Measurements from ENCODE around the gene CPED1.

GRCh38 chr7:121343302-121343701, 354.8 kb downstream of the CPED1 start:
- no peak for TF ChIP-seq ATF6 (CRISPR knock-in tag; IDR thresholded peaks at IDR 0.05)
- TF ChIP-seq ZNF396 (CRISPR knock-in tag; IDR thresholded peaks at IDR 0.05; ENCODE audit: borderline replicate concordance), result no peak
- TF ChIP-seq ZNF512 (CRISPR knock-in tag; IDR thresholded peaks at IDR 0.05; ENCODE audit: borderline replicate concordance), result no peak
- TF ChIP-seq CTCF (IDR thresholded peaks at IDR 0.05), result no peak
- no peak for TF ChIP-seq CREM (CRISPR knock-in tag; IDR thresholded peaks at IDR 0.05)
- no peak for TF ChIP-seq SP1 (CRISPR knock-in tag; conservative IDR thresholded peaks at IDR 0.05)
- TF ChIP-seq ZNF281 (CRISPR knock-in tag; IDR thresholded peaks at IDR 0.05), result no peak
- no peak for TF ChIP-seq TEAD4 (CRISPR knock-in tag; IDR thresholded peaks at IDR 0.05)
- no peak for TF ChIP-seq ZBTB43 (CRISPR knock-in tag; IDR thresholded peaks at IDR 0.05)
- no peak for TF ChIP-seq PRDM15 (CRISPR knock-in tag; IDR thresholded peaks at IDR 0.05)
- no peak for TF ChIP-seq NR3C1 (CRISPR knock-in tag; conservative IDR thresholded peaks at IDR 0.05; ENCODE audit: low read depth)
- TF ChIP-seq STAT6 (CRISPR knock-in tag; conservative IDR thresholded peaks at IDR 0.05; ENCODE audit: low read depth), result no peak
- TF ChIP-seq GABPB1 (CRISPR knock-in tag; IDR thresholded peaks at IDR 0.05), result no peak
- no peak for TF ChIP-seq ESRRA (CRISPR knock-in tag; IDR thresholded peaks at IDR 0.05; ENCODE audit: borderline replicate concordance)

Data from WTC11 (cell line).